M059J (cell line): ENCODE data around the gene CST11. TPM values are rescaled to one million over a fixed set of nuclear protein-coding genes. Genes with fewer than 3 reads are reported as not detected.
A peak's percentile ranks its signal among the peaks of the same experiment; 100 is the strongest.

Experiments
- DNase-seq: peaks from one replicate; pipeline ENCODE4 v3.0.0-alpha.2; 2012; ENCODE audit warnings: low read depth
- total RNA-seq: library from RNA; depleted of rRNA; stranded (reverse); fragments of >200 nt; shearing (Covaris generic); gene quantifications from 2 replicates; pipeline ENCODE4 v1.2.3, GENCODE V29; 2014

Gene CST11
- total RNA-seq, 1 experiment from 2014 or later = not detected

- DNase-seq = no peak
These were observed 1.2 kb upstream of the CST11 start for GRCh38 chr20:23453549-23454543.

DNA sequence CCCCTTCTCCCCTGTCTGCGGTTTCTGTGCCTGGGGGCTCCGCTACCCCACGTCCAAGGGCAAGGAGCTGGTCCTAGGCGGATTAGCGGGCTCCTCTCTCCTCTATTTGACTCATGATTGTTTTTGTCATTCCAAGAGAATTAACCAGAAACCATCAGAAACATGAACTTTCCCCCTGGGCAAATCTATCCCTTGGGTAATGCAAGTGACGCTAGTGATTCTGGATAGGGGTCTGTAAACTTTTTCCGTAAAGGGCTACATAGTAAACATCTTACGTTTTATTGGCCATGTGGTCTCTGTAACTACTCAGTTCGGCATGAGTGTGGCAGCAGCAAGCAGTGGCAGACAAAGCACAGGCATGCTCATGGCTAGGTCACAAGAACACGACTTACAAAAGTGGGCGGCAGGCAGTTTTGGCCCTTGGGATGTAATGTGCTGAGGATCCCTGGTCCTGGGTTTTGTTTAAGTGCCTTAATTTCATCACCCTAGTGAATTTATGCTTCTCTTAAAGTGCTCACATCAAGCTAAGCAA, 654 bp downstream of the CST11 start:
- DNase-seq = peak; percentile 19

DNA sequence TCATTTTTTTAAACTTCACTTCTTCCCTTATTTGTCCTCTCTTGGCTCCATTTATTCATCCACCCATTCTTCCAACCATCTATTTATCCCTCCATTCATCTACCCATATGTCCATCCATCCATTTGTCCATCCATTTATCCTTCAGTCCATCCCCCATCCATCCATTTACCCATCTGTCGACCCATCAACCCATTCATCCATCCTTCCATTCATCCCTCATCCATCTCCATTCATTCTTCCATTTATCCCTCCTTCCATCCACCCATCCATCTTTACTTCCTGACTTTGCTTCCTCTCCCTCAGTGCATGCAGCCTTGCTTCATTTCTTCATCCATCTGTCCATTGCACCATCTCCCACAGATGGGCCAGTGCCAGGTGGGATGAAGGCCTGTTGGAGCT, 1.8 kb downstream of the CST11 start:
- no peak for DNase-seq

- DNase-seq = peak; percentile 44
These were observed 3.3 kb downstream of the CST11 start for GRCh38 chr20:23449421-23449820.

- DNase-seq = no peak
These were observed 4.5 kb downstream of the CST11 start for GRCh38 chr20:23448167-23448566.

GRCh38 chr20:23446505-23446904, 6.2 kb downstream of the CST11 start:
- DNase-seq = peak; percentile 75

DNA sequence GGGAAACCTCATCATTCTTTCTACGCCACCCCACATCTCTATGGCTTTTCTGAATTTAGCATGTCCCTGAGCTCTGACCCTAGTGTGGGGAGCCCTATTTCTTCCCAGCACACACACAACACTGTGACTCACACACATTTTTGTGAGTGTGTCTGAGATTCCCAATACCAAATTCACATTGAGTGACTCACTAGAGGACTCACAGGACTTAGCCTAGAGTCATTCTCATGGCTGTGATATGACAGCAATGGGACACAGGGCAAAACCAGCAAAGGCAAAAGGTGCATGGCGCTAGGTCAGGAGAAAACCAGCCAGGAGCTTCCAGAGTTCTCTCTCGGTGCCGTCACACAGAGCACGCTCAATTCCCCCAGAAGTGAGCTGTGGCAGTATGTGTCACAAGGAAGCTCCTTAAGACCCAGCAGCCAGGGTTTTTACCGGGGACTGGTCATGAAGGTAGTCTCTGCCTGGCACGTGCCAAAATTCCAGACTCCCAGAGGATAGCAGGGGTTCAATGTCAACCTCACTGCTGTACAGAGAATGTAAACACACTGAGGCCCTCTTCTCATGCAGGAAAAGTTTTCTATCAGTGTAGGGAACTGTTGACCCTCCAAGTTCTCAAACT, 7.0 kb downstream of the CST11 start:
- DNase-seq = peak; percentile 98

DNA sequence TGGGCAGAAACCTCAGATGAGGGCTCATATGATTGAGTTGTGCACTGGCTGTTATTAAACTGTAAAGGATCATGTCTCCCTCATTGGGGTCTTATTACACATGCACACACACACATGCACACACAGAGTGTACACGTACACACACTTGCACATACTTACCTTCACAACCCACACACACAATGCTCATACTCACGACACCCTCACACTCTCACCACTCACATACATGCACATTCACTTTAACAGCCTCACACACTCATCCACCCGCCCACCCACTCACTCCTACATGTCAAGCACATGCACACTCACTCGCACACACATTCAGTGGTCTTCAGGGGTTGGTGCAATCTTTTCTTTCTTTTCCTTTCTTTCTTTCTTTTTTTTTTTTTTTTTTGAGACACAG, 7.8 kb downstream of the CST11 start:
- DNase-seq = no peak

DNA sequence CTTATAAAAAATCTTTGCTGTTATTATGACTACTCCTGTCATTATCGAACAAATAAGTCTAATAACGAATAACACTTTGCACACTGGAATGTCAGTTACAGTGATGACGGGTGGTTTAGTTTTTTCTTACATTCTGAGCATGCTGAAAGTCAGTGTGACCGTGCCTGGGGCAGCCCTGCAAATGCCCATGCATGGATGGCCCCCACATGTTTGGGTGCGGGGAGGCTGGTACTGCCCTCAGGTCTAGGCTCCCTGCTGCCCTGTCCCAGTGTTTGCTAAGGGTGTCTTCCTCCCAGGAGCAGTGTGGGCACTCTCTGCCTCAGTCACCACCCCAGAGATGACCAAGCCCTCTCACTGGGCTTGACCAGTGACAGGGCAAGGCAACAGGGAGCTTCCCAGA, 10.2 kb downstream of the CST11 start:
- no peak for DNase-seq

DNA sequence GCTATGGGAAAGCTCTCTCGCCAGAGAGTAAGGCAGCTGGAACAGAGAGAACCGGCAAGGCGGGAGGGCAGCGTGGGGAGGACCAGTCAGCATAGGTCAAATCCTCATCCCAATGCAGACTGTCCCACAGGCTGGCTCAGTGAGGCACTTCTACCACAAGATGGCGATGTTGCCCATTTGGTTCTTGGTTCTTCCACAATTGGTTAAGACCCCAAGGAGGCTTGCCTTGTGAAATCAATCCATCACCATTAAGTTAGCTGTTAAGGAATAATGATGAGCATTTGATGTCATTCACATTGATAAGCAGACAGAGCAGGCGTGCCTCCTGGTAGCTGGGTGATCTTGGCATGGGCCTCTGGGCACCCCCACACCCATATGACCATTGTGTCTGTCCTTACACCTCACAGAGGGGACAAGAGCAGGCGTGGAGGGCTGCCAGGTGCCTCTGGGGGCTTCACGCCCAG, 10.8 kb downstream of the CST11 start:
- peak; percentile 81 for DNase-seq

- no peak for DNase-seq
These were observed 12.7 kb downstream of the CST11 start for GRCh38 chr20:23440004-23440403.

- no peak for DNase-seq
These were observed 14.0 kb downstream of the CST11 start for GRCh38 chr20:23438661-23439060.

- no peak for DNase-seq
These were observed 15.4 kb downstream of the CST11 start for GRCh38 chr20:23437126-23437899.

DNA sequence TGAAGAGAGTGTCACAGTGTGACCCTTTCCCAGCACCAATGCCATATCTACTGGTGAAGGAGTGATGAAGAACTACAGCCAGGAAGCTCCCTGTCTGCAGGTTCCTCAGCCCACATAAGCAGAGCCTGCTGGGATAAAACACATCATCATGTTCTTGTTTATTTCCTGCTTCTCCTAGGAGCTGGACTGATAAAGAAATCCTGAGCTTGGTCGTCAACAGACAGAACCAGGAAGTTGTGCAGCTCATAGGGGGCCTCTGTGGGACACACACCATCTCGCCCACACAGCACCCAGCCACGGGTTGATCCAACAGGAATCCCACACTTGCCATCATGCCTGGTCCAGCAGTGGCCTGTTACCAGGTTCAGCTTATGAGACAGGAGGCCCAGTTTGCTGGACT, 16.0 kb downstream of the CST11 start:
- DNase-seq = peak; percentile 31

- no peak for DNase-seq
These were observed 16.8 kb downstream of the CST11 start for GRCh38 chr20:23435626-23436539.

- no peak for DNase-seq
These were observed 18.0 kb downstream of the CST11 start for GRCh38 chr20:23434521-23435313.

- no peak for DNase-seq
These were observed 19.0 kb downstream of the CST11 start for GRCh38 chr20:23433628-23434027.

DNA sequence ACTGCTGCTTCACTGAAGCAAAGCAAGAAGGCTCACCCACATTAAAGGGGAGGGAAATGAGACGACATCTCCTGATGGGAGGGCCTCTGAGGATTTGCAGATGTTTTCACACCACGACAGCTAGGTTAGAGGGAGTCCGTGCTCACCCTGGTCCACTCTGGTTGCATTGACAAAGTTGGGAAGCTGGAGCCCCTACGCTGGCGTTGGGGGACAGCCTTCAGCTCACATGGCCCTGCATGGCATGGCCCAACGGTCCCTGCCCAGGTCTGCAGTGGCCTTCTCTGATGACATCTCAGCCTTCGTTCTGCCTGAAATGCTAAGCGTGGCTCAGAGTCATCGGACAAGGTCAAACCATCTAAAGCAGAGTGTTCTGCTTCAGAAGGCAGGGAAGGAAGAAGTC, 27.5 kb downstream of the CST11 start:
- no peak for DNase-seq

GRCh38 chr20:23420943-23421931, 31.4 kb downstream of the CST11 start, which contains the start of gene NAPB:
Gene NAPB, minus strand, starts transcription at chr20:23421488. Its CDS starts 86 bp downstream, at chr20:23421402.
- DNase-seq = peak; percentile 95
